Naive thymus-derived CD8-positive, alpha-beta T cell (primary cell): ENCODE results near the gene HEATR1. TPM values are rescaled to one million over a fixed set of nuclear protein-coding genes. Genes with fewer than 3 reads are reported as not detected.
"Not testable (repeated sequence)": the region's sequence is repeated elsewhere in the genome, so short reads cannot be mapped to it uniquely, and the experiment has no call there.

Experiments
- ATAC-seq, 2 donors: fragments of 150-1000 bp; cut with Tn5 transposase in 1 of 2; sonication (Bioruptor Pico), chemical (Tn5 transposase) in 1 of 2; 1 replicate in 1 of 2; 2 replicates in 1 of 2; pipeline ENCODE4 v1.10.0; 2021; ENCODE audit warnings: mild to moderate bottlenecking in 2 of 2, moderate library complexity in 2 of 2
- POLR2A ChIA-PET: fragments of 350-600 bp; sonication (Branson Sonifier 250); formaldehyde crosslinking; loops from one replicate; lab custom pipeline; 2021; ENCODE audit warnings: antibody characterized with exemption; lab: Charles Lee
- DNase-seq, 10 donors: peaks; one replicate each; pipeline versions ENCODE4 v3.0.0 to v3.0.0-alpha.2; 2020 to 2022
- H3K27ac Mint-ChIP-seq, 10 donors: one replicate each; pipeline ENCODE4 v1.8.0; 2020 to 2022; ENCODE audit warnings: mild to moderate bottlenecking in 10 of 10, mixed read lengths in 10 of 10, moderate library complexity in 4 of 10, inconsistent platforms in 1 of 10
- H3K27me3 Mint-ChIP-seq, 5 donors: one replicate each; pipeline ENCODE4 v1.8.0; 2021 to 2022; ENCODE audit warnings: mixed read lengths in 5 of 5
- H3K36me3 Mint-ChIP-seq, 3 donors: one replicate each; pipeline ENCODE4 v1.8.0; 2020 to 2022; ENCODE audit warnings: mixed read lengths in 3 of 3, mild to moderate bottlenecking in 2 of 3, inconsistent platforms in 1 of 3
- H3K4me1 Mint-ChIP-seq, 4 donors: one replicate each; pipeline ENCODE4 v1.8.0; 2021 to 2022; ENCODE audit warnings: mixed read lengths in 4 of 4
- H3K4me3 Mint-ChIP-seq, 10 donors: one replicate each; pipeline ENCODE4 v1.8.0; 2020 to 2022; ENCODE audit warnings: mild to moderate bottlenecking in 10 of 10, mixed read lengths in 10 of 10, moderate library complexity in 6 of 10, inconsistent platforms in 1 of 10
- H3K9me3 Mint-ChIP-seq, 9 donors: one replicate each; pipeline ENCODE4 v1.8.0; 2020 to 2022; ENCODE audit warnings: mixed read lengths in 9 of 9, mild to moderate bottlenecking in 3 of 9, inconsistent platforms in 1 of 9, moderate library complexity in 1 of 9
- polyA plus RNA-seq, 3 donors: library from polyadenylated mRNA; unstranded; fragments of 300-500 nt; fragmentation: Illumina TruSeq; gene quantifications; one replicate each; pipeline ENCODE4 v1.2.3, GENCODE V29; 2021
- total RNA-seq, 8 experiments: library from RNA in 2 of 8; stranded (reverse) in 2 of 8; gene quantifications; one replicate each; pipeline ENCODE4 v1.2.3 and lab custom pipeline; 2021 to 2026

HEATR1 gene
- total and polyA plus RNA-seq, 5 experiments from 2014 or later = 11.0 to 50.9 (median 14.1) TPM

DNA sequence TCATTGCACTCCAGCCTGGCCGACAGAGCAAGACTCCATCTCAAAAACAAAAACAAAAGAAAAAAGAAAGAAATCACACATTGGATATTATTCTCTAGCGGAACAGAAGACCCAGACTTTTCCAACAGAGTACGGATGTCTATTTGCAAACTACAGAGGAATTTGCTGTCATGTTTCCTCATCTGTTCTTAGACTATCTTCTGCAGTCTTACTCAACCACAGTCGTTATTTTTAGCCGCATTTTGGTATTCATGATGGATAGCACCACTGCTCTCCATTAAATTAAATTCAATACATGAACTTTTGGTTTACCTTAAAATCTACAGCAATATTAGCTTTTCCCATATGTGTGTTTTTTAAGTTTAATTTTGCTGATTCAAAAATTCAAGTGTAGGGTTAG lies 14.2 kb upstream of the HEATR1 start:
- no peak for ATAC-seq
- peaks cover 23 to 55% (median 29%) of the 10 kb centered on the region in 5 donors for H3K27me3 Mint-ChIP-seq

DNA sequence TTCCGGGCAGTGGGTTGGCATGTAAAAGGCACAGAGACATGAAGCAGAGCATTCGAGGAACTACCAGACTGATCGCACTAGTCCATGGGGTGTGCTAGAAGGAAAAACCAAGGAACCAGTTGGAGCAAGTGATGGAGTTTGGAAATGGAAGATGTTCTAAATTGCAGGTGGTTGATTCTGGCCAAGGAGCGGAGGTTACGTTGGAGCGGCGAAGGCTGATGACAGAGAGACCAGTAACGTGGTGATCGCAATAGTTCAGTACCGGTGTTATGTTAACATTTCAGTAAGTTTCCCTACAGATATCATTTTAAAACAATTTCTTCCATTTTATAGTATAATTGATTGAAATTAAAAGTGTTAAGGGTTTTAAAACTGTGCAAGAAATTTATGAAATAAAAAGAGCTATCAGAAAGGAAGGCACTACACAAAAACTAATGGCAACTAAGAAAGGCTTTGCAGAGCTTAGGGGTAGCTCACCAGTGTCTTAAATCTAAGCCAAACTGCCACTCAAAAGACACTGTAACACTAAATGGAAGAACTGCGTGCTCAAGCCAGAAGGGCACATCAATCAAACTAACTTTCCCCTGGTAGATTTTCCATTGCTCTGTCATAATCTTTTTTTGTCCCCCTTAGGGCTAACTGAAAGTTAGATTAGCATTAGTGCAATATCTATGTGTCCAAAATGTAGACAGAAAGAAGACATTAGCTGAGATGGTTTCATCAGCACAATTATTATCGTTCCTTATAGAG lies 11.3 kb upstream of the HEATR1 start:
- Mint-ChIP-seq H3K27me3 (peaks cover 25 to 59% (median 32%) of the 10 kb centered on the region in 5 donors), H3K36me3 (peaks cover 0 to 5% (median 0%) of the 10 kb centered on the region in 3 donors), H3K9me3 (peaks cover 0 to 6% (median 0%) of the 10 kb centered on the region in 9 donors), H3K27ac (no peak overlapping the region), H3K4me3 (no peak overlapping the region), H3K4me1 (no peaks in the 10 kb centered on the region)
- ATAC-seq (no peak), DNase-seq (no peak)
- POLR2A ChIA-PET = no interaction called here

More for the DNA sequence above, 14.2 kb upstream of the HEATR1 start:
- peaks cover 0 to 17% (median 2%) of the 10 kb centered on the region in 3 donors for H3K36me3 Mint-ChIP-seq
- no peak for DNase-seq
- H3K4me3 Mint-ChIP-seq = no peak overlapping the region
- no peak overlapping the region for H3K27ac Mint-ChIP-seq
- H3K9me3 Mint-ChIP-seq = peaks cover 0 to 19% (median 11%) of the 10 kb centered on the region in 9 donors
- no peaks in the 10 kb centered on the region for H3K4me1 Mint-ChIP-seq
- POLR2A ChIA-PET = no interaction called here

DNA sequence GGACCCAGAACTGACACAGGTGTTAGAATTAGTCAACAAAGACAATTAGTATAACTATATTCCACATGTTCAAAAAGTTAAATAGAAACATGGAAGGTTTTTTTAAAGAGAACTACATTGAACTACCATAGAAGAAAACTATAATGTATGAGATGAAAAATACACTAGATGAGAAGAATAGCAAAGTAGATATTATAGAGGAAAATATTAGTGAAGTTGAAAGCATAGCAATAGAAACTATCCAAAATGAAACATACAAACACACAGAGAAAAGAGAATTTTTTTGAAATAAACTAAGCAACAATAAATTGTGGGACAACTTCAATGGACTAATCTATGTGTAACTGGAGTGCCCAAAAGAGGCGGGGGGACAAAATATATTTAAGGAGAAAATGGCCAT lies 8.0 kb upstream of the HEATR1 start:
- POLR2A ChIA-PET = no interaction called here
- peaks cover 32 to 78% (median 35%) of the 10 kb centered on the region in 5 donors for H3K27me3 Mint-ChIP-seq
- H3K36me3 Mint-ChIP-seq = peaks cover 0 to 5% (median 0%) of the 10 kb centered on the region in 3 donors
- no peak overlapping the region for H3K27ac Mint-ChIP-seq
- DNase-seq = no peak
- H3K9me3 Mint-ChIP-seq = peaks cover 0 to 6% (median 0%) of the 10 kb centered on the region in 9 donors
- ATAC-seq = no peak
- no peak overlapping the region for H3K4me3 Mint-ChIP-seq
- H3K4me1 Mint-ChIP-seq = no peaks in the 10 kb centered on the region

DNA sequence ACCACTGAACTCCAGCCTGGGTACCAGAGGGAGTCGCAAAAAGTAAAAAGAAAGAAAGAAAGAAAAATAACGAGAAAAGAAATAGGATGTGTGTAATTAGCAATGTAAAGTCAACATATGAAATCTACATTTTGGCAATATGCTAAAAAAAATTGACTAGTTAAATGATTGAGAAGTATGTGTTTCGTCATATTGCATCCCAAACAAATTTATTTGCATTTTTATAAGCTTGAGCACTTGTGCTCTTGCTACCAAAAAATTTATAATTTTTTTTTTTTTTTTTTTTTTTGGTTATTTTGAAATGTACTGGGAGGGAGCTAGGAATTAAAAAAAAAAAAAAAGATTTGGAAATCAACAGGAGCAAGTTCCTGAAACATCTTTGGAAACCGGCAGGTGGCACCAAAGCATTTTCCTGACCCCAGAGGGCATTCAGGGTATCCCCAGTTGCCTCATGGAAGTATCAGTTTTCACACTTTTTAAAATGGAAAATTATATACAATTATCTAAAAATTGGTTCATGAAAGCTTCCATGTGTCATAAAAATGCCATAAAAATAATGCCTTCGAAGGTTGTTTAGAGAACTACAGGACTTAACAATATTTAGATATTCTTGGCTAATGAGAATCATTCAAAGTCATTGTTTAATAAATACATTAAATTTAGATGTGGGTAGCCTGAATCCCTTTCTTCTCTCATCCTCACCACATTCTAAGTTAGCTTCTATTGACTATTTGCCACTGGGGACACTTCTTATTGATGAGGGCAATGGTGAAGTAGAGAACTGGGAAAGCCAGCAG lies 4.8 kb upstream of the HEATR1 start:
- H3K27ac Mint-ChIP-seq = no peak overlapping the region
- peaks cover 23 to 55% (median 27%) of the 10 kb centered on the region in 5 donors for H3K27me3 Mint-ChIP-seq
- peaks cover 0 to 13% (median 10%) of the 10 kb centered on the region in 4 donors for H3K4me1 Mint-ChIP-seq
- DNase-seq (no peak), ATAC-seq (no peak)
- H3K9me3 Mint-ChIP-seq = peaks cover 0 to 6% (median 0%) of the 10 kb centered on the region in 9 donors
- POLR2A ChIA-PET = no interaction called here
- H3K4me3 Mint-ChIP-seq = no peak overlapping the region
- H3K36me3 Mint-ChIP-seq = peaks cover 0 to 7% (median 0%) of the 10 kb centered on the region in 3 donors

DNA sequence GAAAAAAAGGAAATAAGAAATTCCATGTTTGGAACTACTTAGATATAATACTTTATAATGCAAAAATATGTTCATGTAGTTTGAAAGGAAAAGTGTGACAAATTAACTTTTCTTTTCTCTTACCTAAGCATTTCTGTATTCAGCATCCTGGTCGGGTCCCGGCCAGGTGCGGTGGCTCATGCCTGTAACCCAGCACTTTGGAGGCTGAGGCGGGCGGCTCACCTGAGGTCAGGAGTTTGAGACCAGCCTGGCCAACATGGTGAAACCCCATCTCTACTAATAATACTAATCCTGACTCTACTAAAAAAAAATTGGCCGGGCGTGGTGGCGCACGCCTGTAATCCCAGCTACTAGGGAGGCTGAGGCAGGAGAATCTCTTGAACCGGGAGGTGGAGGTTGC lies 3.3 kb upstream of the HEATR1 start:
- H3K36me3 Mint-ChIP-seq, POLR2A ChIA-PET, ATAC-seq, H3K27ac Mint-ChIP-seq, H3K9me3 Mint-ChIP-seq, DNase-seq, H3K4me3 Mint-ChIP-seq: not testable (repeated sequence)
- H3K27me3 Mint-ChIP-seq = peaks cover 22 to 51% (median 23%) of the 10 kb centered on the region in 5 donors
- H3K4me1 Mint-ChIP-seq = peaks cover 5 to 27% (median 23%) of the 10 kb centered on the region in 4 donors

DNA sequence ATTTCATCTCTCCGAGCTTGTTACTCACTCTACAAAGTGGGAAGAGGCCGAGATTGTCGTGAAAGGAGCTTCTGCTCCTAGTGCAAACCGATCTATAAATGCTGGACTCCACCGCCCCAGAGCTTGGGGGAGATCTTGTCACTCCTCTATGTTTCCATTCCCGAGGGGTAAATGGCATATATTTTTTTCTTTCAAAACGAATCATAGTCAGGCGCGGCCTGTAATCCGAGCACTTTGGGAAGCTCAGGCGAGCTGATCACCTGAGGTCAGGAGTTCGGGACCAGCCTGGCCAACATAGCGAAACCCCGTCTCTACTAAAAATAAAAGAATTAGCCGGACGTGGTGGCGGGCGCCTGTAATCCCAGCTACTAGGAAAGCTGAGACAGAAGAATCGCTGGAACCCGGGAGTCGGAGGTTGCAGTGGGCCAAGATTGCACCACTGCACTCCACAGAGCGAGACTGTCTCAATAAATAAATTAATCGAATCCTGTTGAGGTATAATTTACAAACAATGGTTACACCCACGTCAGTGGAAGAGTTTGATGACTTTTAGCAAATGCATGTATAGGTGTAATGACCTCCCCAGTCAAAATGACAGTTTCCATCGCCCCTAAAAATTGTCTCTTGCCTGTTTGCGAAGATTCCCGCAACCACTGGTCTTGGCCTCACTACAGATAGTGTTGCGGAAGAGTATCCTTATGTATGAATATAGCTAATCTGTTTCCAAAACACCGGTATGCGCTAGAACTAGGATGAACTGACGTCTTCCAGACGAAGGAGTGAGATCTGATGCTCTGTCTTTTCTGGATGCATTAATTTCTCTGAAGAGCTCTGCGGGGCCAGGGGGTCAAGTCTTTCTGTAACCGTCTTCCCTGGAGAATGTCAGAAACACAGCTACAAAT lies 840 bp upstream of the HEATR1 start:
- POLR2A ChIA-PET = interaction anchor here (2.0 kb wide), 1 partner anchor 190 kb away, joined by 7 read pairs; the partner anchor contains the start of gene MTR
- Mint-ChIP-seq H3K27me3 (peaks cover 9 to 27% (median 15%) of the 10 kb centered on the region in 5 donors), H3K4me3 (peak overlapping the region; percentile 77 to 99 (median 98)), H3K9me3 (no peaks in the 10 kb centered on the region), H3K4me1 (peaks cover 5 to 35% (median 32%) of the 10 kb centered on the region in 4 donors), H3K27ac (peak overlapping the region; percentile 92 to 99 (median 96)), H3K36me3 (peaks cover 0 to 24% (median 3%) of the 10 kb centered on the region in 3 donors)
- ATAC-seq = no peak
- no peak for DNase-seq

DNA sequence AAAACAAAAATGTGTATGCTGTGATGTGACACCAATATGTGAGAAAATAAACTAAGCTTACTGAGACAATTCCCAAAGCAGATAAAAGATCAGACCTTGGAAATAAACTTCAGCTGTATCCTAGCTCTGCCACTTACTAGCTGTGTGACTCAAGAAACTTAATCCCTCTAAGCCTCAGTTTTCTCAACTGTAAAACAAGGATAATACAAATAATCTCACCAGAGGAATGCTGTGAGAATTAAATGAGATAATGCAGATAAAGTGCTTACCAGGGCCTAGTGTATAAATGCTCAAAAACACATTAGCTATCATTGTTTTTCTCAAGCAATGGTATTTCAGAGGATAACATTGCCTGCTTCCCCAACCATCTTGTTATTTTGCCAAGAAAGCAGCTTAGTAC lies 2.1 kb downstream of the HEATR1 start:
- H3K36me3 Mint-ChIP-seq = peaks cover 0 to 51% (median 9%) of the 10 kb centered on the region in 3 donors
- peak overlapping the region in 3 of 10 donors; percentile 77 to 98 (median 97) for H3K4me3 Mint-ChIP-seq
- H3K9me3 Mint-ChIP-seq = no peaks in the 10 kb centered on the region
- H3K4me1 Mint-ChIP-seq = peaks cover 6 to 48% (median 40%) of the 10 kb centered on the region in 4 donors
- H3K27ac Mint-ChIP-seq = peak overlapping the region in 2 of 10 donors; percentile 11 to 92
- peaks cover 0 to 2% (median 0%) of the 10 kb centered on the region in 5 donors for H3K27me3 Mint-ChIP-seq
- DNase-seq (no peak), ATAC-seq (no peak)
- POLR2A ChIA-PET = no interaction called here

DNA sequence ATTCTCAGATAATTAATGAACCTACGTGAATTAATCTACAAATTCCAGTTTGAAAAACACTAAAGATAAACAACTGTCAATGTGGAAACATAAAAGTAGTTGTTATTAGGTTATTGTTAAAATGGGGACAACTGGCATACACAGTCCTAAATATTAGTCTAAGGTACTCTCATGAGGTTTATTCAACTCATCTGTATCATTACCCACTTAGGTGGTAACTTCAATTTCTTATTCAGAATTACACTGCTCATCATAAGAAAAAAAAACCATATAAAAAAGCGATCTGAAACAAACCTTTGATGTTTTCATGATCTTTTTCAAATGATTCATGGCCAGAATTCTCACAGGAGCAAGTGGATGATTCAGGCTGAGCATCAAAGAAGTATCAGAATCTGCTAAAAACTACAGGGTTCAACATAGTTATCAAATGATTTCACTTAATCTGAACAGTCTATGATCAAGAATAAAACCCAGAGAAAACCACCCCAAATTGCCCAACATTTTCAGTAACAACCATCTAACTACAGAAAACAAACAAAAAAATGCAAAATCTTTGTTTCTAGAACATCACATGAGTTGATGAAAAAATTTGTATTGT lies 13.7 kb downstream of the HEATR1 start:
- Mint-ChIP-seq H3K4me1 (no peaks in the 10 kb centered on the region), H3K27ac (no peak overlapping the region), H3K27me3 (no peaks in the 10 kb centered on the region), H3K4me3 (no peak overlapping the region), H3K9me3 (no peaks in the 10 kb centered on the region), H3K36me3 (peaks cover 6 to 93% (median 38%) of the 10 kb centered on the region in 3 donors)
- POLR2A ChIA-PET = no interaction called here
- DNase-seq = no peak
- no peak for ATAC-seq

DNA sequence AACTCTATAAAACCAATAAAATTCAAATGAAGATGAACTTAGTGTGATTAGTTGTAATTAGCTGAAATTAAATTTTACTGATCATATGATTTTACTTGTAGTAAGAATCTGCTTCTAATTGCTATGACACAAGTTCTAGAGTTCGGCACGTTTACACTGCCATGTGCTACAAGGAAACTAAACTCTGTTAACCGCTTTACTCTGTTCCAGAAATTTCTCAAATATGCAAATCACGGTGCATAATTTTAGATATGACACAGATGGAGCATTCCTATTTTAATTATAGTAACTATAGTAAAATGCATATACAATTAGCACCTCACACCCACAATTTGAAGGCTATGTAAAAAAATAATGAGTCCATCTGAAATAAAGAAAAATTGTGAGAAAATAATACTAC lies 14.8 kb downstream of the HEATR1 start:
- Mint-ChIP-seq H3K36me3 (peaks cover 11 to 95% (median 43%) of the 10 kb centered on the region in 3 donors), H3K9me3 (no peaks in the 10 kb centered on the region), H3K27me3 (no peaks in the 10 kb centered on the region), H3K4me3 (no peak overlapping the region), H3K27ac (no peak overlapping the region), H3K4me1 (peaks cover 0 to 2% (median 0%) of the 10 kb centered on the region in 4 donors)
- no peak for ATAC-seq
- POLR2A ChIA-PET = no interaction called here
- DNase-seq = no peak

DNA sequence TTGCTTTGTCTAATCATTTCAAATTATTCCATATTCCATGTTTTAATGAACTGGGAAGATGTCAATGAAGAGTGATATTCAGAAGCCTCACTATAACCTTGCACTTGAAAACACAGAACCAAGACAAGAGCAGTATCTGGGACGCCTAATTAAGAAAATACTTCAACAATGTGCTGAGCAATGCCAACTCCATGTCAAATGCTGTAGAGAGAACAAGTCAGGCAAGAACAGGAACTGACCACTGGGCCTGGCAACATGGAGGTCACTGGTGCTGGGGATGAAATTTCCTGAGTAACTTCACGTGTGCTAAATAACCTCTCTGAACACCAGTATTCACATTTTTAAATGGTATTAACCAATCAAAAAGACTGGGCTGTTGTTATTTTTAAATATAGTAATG lies 22.8 kb downstream of the HEATR1 start:
- POLR2A ChIA-PET = no interaction called here

DNA sequence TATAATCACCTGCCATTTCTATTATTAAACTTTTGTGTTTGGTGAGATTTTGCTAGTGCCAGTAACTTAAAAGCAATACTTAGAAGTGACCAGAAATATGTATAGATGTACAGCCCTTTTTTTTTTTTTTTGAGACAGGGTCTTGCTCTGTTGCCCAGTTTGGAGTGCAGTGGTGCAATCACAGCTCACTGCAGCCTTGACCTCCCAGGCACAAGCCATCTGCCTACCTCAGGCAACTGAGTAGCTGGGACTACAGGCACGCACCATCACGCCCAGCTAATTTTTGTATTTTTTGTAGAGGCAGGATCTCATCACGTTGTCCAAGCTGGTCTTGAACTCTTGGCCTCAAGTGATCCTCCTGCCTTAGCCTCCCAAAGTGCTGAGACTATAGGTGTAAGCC lies 23.9 kb downstream of the HEATR1 start:
- H3K4me1 Mint-ChIP-seq, H3K27me3 Mint-ChIP-seq, DNase-seq, ATAC-seq, H3K27ac Mint-ChIP-seq, H3K9me3 Mint-ChIP-seq, POLR2A ChIA-PET, H3K4me3 Mint-ChIP-seq: not testable (repeated sequence)
- H3K36me3 Mint-ChIP-seq = peaks cover 17 to 97% (median 25%) of the 10 kb centered on the region in 3 donors

More for the DNA sequence above, 22.8 kb downstream of the HEATR1 start:
- ATAC-seq (no peak), DNase-seq (no peak)
- peaks cover 0 to 2% (median 0%) of the 10 kb centered on the region in 4 donors for H3K4me1 Mint-ChIP-seq
- H3K27me3 Mint-ChIP-seq = no peaks in the 10 kb centered on the region
- H3K27ac Mint-ChIP-seq = no peak overlapping the region
- peaks cover 10 to 96% (median 23%) of the 10 kb centered on the region in 3 donors for H3K36me3 Mint-ChIP-seq
- H3K4me3 Mint-ChIP-seq = no peak overlapping the region
- no peaks in the 10 kb centered on the region for H3K9me3 Mint-ChIP-seq

DNA sequence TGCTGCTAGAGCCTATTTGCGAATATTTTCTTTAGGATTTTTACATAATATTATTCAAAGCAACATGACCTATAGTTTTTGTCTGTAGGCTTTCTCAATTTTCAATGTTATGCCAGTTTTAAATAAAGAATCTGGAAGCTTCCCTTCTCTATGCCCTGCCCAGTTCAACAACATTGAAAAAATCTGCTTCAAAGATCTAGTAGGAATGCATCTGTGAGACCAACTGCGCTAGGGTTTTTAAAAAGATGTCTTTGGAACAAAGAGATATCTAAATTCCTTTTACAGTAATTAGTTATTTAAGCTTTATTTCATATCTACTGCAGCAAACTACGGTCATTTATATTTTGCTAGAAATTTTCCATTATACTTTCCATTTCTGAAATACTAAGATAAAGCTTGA lies 25.7 kb downstream of the HEATR1 start:
- H3K9me3 Mint-ChIP-seq = no peaks in the 10 kb centered on the region
- ATAC-seq (no peak), DNase-seq (no peak)
- POLR2A ChIA-PET = no interaction called here
- H3K4me1 Mint-ChIP-seq = no peaks in the 10 kb centered on the region
- no peak overlapping the region for H3K27ac Mint-ChIP-seq
- no peaks in the 10 kb centered on the region for H3K27me3 Mint-ChIP-seq
- peaks cover 14 to 94% (median 16%) of the 10 kb centered on the region in 3 donors for H3K36me3 Mint-ChIP-seq
- no peak overlapping the region for H3K4me3 Mint-ChIP-seq
